Measurements from ENCODE around the gene APBA1.
"Not testable (repeated sequence)": the region's sequence is repeated elsewhere in the genome, so short reads cannot be mapped to it uniquely, and the experiment has no call there.

The APBA1 gene

DNA sequence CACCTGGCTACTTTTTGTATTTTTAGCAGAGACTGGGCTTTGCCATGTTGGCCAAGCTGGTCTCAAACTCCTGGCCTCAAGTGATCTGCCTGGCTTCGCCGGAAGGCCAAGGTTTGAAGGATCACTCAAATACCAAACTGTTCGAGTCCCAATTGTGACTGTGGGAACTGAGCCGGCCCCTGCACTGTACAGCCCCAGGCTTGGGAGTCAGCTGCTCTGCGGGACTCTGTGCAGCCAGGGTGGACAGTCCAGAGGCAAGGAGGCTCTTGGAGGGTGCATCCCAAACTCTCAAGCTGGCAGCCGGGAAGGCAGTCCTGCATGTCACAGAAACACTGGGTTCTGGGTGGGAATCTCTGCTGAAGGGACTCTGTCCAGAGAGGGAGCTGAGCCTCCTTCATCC, 238.2 kb downstream of the APBA1 start:
- no peak for DNase-seq

- no peak for DNase-seq
Observed at GRCh38 chr9:69433392-69433791, 238.8 kb downstream of the APBA1 start.

DNA sequence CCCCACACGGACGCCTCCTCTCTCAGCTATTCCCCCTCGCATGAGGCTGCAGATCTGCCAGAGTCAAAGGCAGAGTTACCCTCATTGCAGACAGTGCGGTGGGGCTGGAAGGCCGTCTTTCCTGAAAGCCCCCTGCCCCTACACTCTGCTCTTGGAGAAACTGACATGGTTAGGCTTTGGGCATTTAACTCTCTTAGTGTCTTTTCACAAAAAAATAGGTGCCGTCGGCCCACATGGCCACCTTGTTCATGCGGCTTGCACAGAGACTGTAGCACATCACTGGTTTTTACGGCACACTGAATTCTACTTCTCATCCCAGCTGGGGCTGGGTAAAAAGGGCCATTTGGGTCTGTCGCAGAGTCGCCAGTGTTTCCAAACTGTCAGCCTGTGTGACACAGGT, 239.5 kb downstream of the APBA1 start:
- DNase-seq = no peak

GRCh38 chr9:69431777-69432176, 240.4 kb downstream of the APBA1 start:
- DNase-seq = no peak

DNA sequence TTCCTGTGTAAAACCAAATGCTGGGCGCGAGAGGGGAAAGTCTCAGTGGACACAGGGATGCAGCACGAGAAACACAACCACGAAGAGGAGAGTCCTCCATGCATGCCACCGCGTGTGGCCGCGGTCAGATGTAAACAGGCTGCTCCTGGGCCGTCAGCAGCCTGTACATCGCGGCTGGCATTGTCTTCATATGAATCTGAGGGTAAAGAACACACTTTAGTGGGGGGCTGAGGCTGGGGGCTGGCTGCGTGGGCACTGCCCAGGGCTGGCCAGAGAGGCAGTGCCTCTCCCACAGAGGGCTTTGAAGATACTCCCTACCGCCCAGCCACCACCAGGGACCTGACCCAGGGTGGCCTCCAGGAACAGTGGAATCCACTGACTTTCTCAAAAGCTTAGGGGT, 241.0 kb downstream of the APBA1 start:
- no peak for DNase-seq

- DNase-seq = no peak
Observed at GRCh38 chr9:69430206-69430605, 242.0 kb downstream of the APBA1 start.

DNA sequence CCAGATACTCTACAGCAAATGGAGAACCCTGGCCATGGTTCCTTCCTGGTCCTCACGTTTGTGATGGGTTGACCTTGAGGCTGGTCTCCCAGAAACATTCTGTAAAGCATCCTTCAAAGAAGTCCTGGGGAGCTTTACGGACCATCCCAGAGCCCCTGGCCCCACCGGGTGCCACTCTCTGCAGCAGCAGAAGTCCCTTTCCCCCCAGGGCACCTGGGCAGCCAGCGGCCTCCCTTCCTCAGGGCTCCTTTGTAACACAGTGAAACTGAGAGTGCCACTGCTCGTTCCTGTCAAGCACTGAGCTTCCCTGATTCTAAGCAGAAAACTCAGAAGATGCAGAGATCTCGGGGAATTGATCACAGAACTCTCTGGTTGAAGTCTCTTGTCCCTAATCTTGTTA, 242.9 kb downstream of the APBA1 start:
- no peak for DNase-seq

GRCh38 chr9:69428017-69428785, 244.0 kb downstream of the APBA1 start:
- DNase-seq = no peak

DNA sequence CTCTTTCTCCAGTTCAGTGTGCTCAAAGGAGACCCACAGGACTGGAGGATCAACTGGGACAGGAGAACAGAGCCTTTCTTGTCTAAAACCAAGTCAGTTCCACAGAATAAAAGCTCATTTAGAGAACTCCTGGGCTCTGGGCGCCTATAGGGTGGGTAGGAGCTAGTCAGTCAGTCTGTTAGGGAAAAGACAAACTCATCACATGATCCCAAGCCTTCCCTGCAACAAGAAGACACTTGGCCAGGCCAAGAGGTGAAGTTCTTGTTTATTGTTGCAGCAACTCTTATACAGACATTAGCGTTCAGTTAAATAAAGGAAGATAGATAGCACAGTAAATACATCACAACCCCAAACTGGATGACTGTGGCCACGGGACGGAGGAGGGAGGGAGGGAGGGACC, 244.9 kb downstream of the APBA1 start:
- no peak for DNase-seq

- no peak for DNase-seq
Observed at GRCh38 chr9:69425136-69425801, 246.9 kb downstream of the APBA1 start.

- peak; percentile 21 for DNase-seq
Observed at GRCh38 chr9:69421908-69422801, 250.0 kb downstream of the APBA1 start.

DNA sequence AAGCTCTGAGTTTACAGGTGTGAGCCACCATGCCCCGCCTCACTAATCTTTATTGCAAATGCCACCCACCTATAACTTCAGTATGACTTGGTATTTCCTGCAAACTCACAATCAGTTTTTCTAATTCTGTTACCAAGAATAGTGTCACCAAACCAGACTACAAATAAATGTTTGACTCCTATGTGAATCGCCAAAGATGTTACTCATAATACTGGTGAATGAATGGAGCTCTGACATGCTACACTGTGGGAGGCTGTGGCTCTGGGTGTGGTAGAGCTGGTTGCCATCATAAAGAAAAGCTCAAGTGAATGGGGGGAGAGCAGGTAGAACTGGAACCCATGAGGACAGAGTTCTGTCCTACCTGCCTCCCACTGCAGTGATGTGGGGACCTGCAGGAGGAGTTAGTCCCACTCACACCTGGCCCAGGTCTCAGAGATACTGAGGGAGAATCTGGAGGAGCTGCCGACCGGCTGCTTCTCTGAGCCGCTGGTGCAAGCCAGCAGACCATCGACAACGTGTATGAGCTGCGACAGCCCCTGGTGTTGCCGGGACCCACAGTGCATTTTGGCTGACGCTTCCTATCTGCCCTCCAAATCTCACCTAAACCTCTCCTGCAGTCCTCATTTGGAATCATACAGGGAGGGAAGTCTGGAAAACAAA, 251.4 kb downstream of the APBA1 start:
- DNase-seq = no peak

DNA sequence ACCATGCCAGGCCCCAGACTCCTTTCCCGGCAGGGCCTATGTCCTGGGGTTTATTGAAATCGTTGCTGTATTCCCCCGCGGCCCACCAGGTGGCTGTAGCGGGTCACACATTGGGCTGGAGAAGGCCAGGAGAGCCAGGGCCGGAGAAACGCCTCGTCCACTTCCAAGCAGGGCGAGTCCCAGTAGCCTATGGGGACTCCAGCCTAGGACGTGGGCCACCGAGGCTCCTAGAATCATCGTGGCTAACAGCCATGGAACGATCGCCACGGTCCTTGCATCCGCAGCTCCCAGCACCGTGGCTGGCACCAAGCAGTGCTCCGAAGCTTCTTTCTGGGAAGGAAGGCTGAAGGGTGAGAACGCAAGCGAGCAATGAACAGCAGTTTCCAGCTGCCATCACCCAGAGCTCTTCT, 259.4 kb downstream of the APBA1 start:
- no peak for DNase-seq

GRCh38 chr9:69411931-69412740, 260.0 kb downstream of the APBA1 start:
- DNase-seq = no peak

GRCh38 chr9:69411246-69411645, 260.9 kb downstream of the APBA1 start:
- DNase-seq = no peak

GRCh38 chr9:69409936-69410335, 262.2 kb downstream of the APBA1 start:
- not testable (repeated sequence) for DNase-seq

GRCh38 chr9:69400470-69400869, 271.7 kb downstream of the APBA1 start:
- no peak for DNase-seq

- no peak for DNase-seq
Observed at GRCh38 chr9:69397384-69398214, 274.6 kb downstream of the APBA1 start.

- no peak for DNase-seq
Observed at GRCh38 chr9:69396759-69397158, 275.4 kb downstream of the APBA1 start.

- no peak for DNase-seq
Observed at GRCh38 chr9:69395718-69396117, 276.5 kb downstream of the APBA1 start.

- DNase-seq = no peak
Observed at GRCh38 chr9:69393425-69393824, 278.7 kb downstream of the APBA1 start.

Measured in stimulated activated naive CD4-positive, alpha-beta T cell treated with Interleukin-2 at 50 U/mL for 16 hours (primary cell).